ENCODE data around the gene FAM199X.

FAM199X gene

DNA sequence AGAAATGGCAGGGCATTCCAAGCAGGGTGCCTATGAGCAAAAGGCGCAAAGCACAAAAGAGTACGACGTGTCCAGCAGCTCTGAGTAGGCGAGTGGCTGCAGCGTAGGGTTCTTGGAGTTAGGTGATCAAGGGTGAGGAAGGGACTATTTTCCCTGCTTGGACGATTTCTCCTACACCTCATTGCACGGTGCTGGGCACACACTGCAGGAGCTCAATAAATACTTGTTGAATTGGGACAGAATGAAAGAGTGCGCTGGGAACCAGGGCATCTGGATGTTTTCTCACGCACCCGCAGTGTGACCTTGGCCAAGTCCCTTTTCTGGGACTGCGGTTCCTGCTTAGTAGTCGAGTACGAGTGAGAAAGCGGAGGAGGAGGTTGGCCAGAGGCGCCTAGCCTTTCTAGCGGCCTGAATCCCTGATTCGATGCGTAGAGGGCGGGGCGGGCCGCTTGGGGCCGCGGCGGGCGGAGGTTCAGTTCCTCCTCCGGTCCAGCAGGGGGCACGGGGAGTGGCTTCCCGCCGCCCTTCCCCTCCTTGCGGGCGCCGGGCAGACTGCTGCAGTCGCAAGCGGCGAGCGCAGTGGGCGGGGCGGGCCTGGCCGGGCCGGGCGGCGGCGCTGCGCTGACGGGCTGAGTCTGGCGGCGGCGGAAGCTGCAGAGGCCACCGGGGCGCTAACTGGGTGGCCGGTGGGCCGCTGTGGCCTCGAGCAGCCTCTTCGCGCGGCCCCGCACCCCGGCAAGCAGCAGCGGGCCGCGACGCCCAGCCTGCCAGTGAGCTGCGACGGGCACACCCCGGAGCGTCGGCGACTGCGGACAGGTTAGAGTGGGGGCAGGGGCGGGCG lies at the start of gene FAM199X:
FAM199X (plus strand) TSS at position 560 of the 841 bp plus-strand sequence. CDS start 333 bp downstream, outside the sequence.
- peak within 1 kb of the TSS; percentile 62 for H3K9ac ChIP-seq (ENCODE audit: low read length)
- H3K27ac ChIP-seq (ENCODE audit: low read depth, low read length) = peak within 1 kb of the TSS; percentile 68
- H3K27me3 ChIP-seq (ENCODE audit: control insufficient read depth, insufficient read depth, low read length) = no peaks in the 10 kb centered on the region

DNA sequence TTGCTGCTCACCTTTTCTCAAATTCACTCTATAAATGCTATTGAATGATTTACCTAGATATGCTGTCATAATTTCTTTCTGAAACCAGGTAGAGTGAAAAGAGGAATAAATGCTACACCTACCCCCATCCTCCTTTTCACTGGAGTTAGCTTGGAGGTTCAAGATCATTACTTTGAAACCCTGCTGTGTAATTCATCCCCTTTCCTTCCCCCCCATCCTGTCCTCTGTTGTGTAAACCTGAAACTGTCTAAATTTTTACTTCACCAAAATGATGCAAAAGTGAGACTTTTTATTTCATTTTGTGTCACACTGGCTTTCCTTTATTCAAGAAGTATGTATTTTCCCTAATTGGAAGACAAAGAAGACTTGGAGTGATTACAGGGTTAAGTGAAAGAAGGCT lies 48.5 kb upstream of the FAM199X start:
- Histone ChIP-seq H3K4me3 (ENCODE audit: low read length) (no peak overlapping the region), H3K36me3 (ENCODE audit: control insufficient read depth, insufficient read depth, low read length) (no peaks in the 10 kb centered on the region), H3K27me3 (ENCODE audit: control insufficient read depth, insufficient read depth, low read length) (no peaks in the 10 kb centered on the region), H3K9ac (ENCODE audit: low read length) (no peak overlapping the region), H3K27ac (ENCODE audit: low read depth, low read length) (no peak overlapping the region), H3K4me1 (ENCODE audit: control insufficient read depth, insufficient read depth, low read length) (no peaks in the 10 kb centered on the region)

More for the DNA sequence above, at the start of gene FAM199X:
- Histone ChIP-seq H3K36me3 (ENCODE audit: control insufficient read depth, insufficient read depth, low read length) (no peaks in the 10 kb centered on the region), H3K4me1 (ENCODE audit: control insufficient read depth, insufficient read depth, low read length) (no peaks in the 10 kb centered on the region), H3K4me3 (ENCODE audit: low read length) (peak within 1 kb of the TSS; percentile 82)

DNA sequence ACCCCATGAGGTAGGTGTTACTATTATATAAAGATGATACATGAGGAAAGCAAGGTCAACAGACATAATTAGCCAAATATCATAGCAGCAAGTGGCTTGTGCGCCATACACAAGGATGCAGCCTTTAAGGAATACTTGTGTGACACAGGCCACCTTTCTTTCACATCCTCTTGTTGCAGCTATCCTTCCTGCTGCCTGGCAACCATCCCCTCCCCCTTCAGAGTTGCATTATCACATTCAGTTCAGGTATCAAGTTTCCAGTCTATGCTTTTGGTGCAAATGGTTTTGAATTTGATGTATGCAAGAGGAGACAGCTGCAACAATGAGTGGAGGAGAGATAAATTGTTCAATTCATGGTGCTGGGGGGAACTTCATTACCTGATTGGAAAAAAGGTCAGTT lies 47.5 kb upstream of the FAM199X start:
- Histone ChIP-seq H3K4me1 (ENCODE audit: control insufficient read depth, insufficient read depth, low read length) (no peaks in the 10 kb centered on the region), H3K4me3 (ENCODE audit: low read length) (no peak overlapping the region), H3K36me3 (ENCODE audit: control insufficient read depth, insufficient read depth, low read length) (no peaks in the 10 kb centered on the region), H3K27me3 (ENCODE audit: control insufficient read depth, insufficient read depth, low read length) (no peaks in the 10 kb centered on the region), H3K27ac (ENCODE audit: low read depth, low read length) (no peak overlapping the region), H3K9ac (ENCODE audit: low read length) (no peak overlapping the region)

DNA sequence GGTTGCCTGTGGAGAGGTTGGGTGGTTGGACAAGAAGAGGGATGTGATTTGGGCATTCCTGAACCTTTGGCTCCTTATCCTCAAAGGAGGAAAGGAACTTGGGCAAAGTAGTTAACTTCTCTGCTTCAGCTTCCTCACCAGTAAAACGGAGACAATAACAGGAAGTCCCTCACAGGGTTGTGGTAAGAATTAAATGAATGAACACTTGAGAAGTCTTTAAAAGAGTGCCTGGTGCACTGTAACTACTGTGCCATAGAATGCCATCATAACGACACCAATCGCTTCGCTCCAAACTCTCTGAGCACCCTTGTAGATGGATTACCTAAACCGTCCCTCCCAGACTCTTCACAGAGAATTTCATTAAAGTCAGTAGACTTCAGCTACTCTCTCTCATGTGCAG lies 43.4 kb upstream of the FAM199X start:
- no peaks in the 10 kb centered on the region for H3K36me3 ChIP-seq (ENCODE audit: control insufficient read depth, insufficient read depth, low read length)
- H3K4me1 ChIP-seq (ENCODE audit: control insufficient read depth, insufficient read depth, low read length) = no peaks in the 10 kb centered on the region
- H3K27ac ChIP-seq (ENCODE audit: low read depth, low read length) = no peak overlapping the region

DNA sequence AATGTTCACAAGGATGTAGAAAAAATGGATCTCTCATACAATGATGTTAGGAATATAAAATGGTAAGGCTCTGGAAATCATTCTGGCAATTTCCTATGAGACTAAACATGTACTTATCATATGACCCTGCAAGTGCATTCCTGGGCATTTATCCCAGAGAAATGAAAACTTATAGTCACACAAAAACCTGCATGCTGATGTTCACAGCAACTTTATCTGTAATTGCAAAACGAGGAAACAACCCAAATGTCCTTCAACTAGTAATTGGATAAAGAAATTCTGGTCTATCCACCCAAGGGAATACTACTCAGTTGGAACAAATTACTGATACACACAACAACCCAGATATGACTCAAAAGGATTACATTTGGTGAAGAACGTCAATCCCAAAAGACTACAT lies 39.4 kb upstream of the FAM199X start:
- H3K9ac ChIP-seq (ENCODE audit: low read length) = no peak overlapping the region

More for the DNA sequence above, 43.4 kb upstream of the FAM199X start:
- Histone ChIP-seq H3K27me3 (ENCODE audit: control insufficient read depth, insufficient read depth, low read length) (no peaks in the 10 kb centered on the region), H3K9ac (ENCODE audit: low read length) (no peak overlapping the region), H3K4me3 (ENCODE audit: low read length) (no peak overlapping the region)

DNA sequence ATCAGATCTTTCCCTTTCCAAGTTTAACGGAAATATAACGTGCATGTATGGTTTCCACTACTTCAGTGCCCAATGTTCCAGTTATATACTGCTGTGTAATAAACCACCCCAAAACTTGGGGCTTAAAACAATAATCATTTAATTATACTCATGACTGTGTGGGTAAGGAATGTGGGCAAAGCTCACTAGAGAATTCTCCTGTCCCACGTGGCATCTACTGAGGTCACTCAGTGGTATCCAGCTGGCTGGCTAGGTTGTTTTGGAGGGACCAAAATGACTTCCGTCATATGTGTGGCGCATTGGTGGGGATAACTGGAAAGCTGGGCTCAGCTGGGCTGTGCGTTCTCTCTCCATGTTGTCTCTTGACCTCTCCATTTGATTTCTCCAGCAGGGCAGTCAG lies 35.4 kb upstream of the FAM199X start:
- Histone ChIP-seq H3K9ac (ENCODE audit: low read length) (no peak overlapping the region), H3K4me1 (ENCODE audit: control insufficient read depth, insufficient read depth, low read length) (no peaks in the 10 kb centered on the region), H3K27ac (ENCODE audit: low read depth, low read length) (no peak overlapping the region), H3K4me3 (ENCODE audit: low read length) (no peak overlapping the region), H3K36me3 (ENCODE audit: control insufficient read depth, insufficient read depth, low read length) (no peaks in the 10 kb centered on the region), H3K27me3 (ENCODE audit: control insufficient read depth, insufficient read depth, low read length) (no peaks in the 10 kb centered on the region)

More for the DNA sequence above, 39.4 kb upstream of the FAM199X start:
- H3K36me3 ChIP-seq (ENCODE audit: control insufficient read depth, insufficient read depth, low read length) = no peaks in the 10 kb centered on the region
- H3K4me1 ChIP-seq (ENCODE audit: control insufficient read depth, insufficient read depth, low read length) = no peaks in the 10 kb centered on the region
- no peaks in the 10 kb centered on the region for H3K27me3 ChIP-seq (ENCODE audit: control insufficient read depth, insufficient read depth, low read length)
- H3K27ac ChIP-seq (ENCODE audit: low read depth, low read length) = no peak overlapping the region
- H3K4me3 ChIP-seq (ENCODE audit: low read length) = no peak overlapping the region

DNA sequence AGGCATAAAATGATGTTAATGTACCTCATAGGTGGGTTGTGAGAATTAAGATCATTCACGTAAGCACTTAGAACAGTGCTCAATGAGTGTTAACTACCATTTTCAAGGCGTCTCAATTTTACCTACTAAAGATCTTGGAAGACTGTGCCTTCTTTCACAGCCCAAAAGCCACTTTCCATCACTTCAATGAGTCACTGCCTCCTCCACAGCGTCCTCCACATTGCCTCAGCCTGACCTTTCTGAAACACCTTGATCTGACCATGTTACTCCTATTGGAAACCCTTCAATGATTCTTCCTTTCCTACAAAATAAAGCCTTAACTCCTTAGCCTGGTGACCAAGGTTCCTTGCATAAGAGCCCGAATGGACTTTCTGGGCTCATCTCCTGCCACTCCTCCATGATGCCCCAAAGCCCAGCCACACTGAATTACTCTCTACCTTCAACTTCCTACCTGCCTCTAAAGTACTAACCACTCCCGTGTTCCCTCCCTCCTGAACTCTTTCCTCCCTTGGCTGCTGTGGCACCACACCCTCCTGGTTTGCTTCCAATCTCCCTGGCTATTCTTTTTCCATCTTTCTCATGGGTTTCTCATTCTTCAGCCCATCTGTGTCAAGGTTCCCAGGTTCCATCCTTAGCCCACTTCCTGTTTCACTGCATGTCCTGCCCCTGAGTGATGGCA lies 31.5 kb upstream of the FAM199X start:
- no peaks in the 10 kb centered on the region for H3K36me3 ChIP-seq (ENCODE audit: control insufficient read depth, insufficient read depth, low read length)

DNA sequence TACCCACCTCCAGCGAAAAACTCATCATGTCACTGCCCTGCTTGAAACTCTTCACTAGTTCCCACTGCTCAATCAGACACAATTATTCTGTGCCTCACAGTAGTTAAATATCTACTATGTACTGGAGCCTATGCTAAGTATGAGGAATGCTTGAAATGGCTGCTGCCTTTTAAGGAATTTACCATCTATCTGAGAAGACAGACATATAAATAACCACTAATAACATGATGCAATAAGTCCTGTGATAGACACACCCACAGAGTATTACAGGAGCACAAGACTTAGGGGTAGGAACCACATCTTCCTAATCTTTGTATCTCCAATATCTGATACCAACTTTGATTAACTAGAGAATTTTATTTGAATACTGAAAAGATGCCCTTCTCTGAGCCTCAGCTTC lies 30.6 kb upstream of the FAM199X start:
- Histone ChIP-seq H3K9ac (ENCODE audit: low read length) (no peak overlapping the region), H3K27ac (ENCODE audit: low read depth, low read length) (no peak overlapping the region), H3K36me3 (ENCODE audit: control insufficient read depth, insufficient read depth, low read length) (no peaks in the 10 kb centered on the region), H3K4me3 (ENCODE audit: low read length) (no peak overlapping the region), H3K4me1 (ENCODE audit: control insufficient read depth, insufficient read depth, low read length) (no peaks in the 10 kb centered on the region), H3K27me3 (ENCODE audit: control insufficient read depth, insufficient read depth, low read length) (no peaks in the 10 kb centered on the region)

More for the DNA sequence above, 31.5 kb upstream of the FAM199X start:
- no peaks in the 10 kb centered on the region for H3K4me1 ChIP-seq (ENCODE audit: control insufficient read depth, insufficient read depth, low read length)
- H3K4me3 ChIP-seq (ENCODE audit: low read length) = no peak overlapping the region
- no peaks in the 10 kb centered on the region for H3K27me3 ChIP-seq (ENCODE audit: control insufficient read depth, insufficient read depth, low read length)
- H3K9ac ChIP-seq (ENCODE audit: low read length) = no peak overlapping the region
- H3K27ac ChIP-seq (ENCODE audit: low read depth, low read length) = no peak overlapping the region

DNA sequence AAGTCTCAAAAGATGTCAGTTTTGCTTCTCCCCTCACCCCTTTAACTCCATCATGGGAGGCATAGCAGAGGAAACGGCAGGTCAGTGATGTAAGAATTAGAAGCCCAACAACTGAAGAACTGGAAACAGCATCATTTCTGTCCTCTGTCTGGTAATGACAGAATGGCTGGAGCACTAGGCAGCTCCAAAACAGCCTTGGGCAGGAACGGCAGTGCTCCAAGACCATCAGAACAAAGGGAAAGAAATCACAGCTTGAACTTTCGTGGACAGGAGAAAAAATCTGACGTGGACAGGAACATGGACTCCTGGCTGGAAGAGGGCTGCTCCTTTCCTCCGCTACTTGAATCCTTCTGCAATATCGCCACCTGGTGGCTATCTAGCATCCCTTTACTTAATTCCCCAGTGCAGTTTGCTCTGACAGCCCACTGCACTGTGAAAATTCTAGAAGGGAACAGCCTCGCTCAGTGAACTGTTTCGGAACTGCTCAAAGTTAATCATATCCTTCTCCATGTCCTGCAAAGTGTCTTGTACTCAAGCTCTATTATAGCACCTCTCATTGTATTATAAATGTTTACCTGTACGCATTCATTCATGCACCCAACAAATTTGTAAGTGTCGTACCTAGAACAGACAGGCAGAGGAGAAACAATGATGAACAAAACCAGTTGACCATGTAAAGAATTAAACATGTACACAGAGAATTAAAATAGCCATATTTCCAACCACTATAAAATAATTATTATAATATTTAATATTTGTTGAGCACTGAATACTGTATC lies 29.8 kb upstream of the FAM199X start:
- Histone ChIP-seq H3K4me3 (ENCODE audit: low read length) (peak overlapping the region; percentile 34), H3K27ac (ENCODE audit: low read depth, low read length) (peak overlapping the region; percentile 45)

DNA sequence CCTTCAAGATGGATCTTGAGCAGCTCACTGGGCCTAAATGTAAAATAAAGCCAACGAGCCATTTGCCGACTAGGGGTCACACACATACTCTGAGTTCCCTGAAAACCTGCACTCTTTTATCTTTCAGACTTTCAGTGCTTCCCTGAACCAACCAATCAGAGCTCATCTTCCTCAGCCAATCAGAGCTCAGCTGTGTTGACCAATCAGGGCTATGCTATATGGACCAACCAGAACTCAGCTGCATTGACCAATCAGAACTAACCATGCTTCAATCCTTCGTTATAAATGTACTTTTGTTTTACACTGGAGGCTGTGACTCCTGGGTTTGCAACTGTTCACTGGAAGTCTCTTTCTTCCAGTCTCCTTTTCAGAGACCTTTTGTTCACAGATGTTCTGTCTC lies 28.8 kb upstream of the FAM199X start:
- no peak overlapping the region for H3K27ac ChIP-seq (ENCODE audit: low read depth, low read length)
- H3K9ac ChIP-seq (ENCODE audit: low read length) = no peak overlapping the region
- H3K36me3 ChIP-seq (ENCODE audit: control insufficient read depth, insufficient read depth, low read length) = no peaks in the 10 kb centered on the region
- no peaks in the 10 kb centered on the region for H3K4me1 ChIP-seq (ENCODE audit: control insufficient read depth, insufficient read depth, low read length)
- H3K27me3 ChIP-seq (ENCODE audit: control insufficient read depth, insufficient read depth, low read length) = no peaks in the 10 kb centered on the region
- H3K4me3 ChIP-seq (ENCODE audit: low read length) = no peak overlapping the region

More for the DNA sequence above, 29.8 kb upstream of the FAM199X start:
- H3K36me3 ChIP-seq (ENCODE audit: control insufficient read depth, insufficient read depth, low read length) = no peaks in the 10 kb centered on the region
- H3K27me3 ChIP-seq (ENCODE audit: control insufficient read depth, insufficient read depth, low read length) = no peaks in the 10 kb centered on the region
- H3K9ac ChIP-seq (ENCODE audit: low read length) = no peak overlapping the region
- no peaks in the 10 kb centered on the region for H3K4me1 ChIP-seq (ENCODE audit: control insufficient read depth, insufficient read depth, low read length)

DNA sequence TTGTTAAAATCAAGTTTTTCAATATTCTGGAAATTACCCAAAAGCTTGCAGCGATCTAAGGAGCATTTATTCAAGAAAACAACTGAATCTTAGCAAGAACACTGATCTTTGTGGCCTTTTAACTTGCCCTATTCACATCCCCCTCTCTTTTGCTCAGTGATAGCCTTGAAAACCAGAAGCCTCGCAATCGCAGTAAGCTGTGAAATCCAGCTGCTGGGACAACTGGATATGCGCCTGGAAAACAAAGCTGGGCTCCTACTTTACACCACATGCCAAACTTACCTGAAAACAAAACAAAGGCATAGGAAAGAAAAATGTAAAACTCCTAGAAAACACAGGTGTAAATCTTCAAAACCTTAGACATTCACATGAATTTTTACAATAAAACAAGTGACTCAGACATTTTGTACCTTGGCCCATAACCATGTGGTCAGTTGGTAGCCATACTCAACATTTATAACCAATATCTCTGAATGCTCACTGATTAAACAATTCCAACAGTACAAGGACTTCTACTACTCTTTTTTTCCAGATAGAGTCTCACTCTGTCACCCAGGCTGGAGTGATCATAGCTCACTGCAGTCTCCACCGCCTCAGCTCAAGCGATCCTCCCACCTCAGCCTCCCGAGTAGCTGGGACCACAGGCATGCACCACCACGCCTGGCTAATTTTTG lies 25.0 kb upstream of the FAM199X start:
- Histone ChIP-seq H3K27me3 (ENCODE audit: control insufficient read depth, insufficient read depth, low read length) (no peaks in the 10 kb centered on the region), H3K4me3 (ENCODE audit: low read length) (no peak overlapping the region), H3K4me1 (ENCODE audit: control insufficient read depth, insufficient read depth, low read length) (no peaks in the 10 kb centered on the region), H3K9ac (ENCODE audit: low read length) (no peak overlapping the region), H3K36me3 (ENCODE audit: control insufficient read depth, insufficient read depth, low read length) (no peaks in the 10 kb centered on the region), H3K27ac (ENCODE audit: low read depth, low read length) (no peak overlapping the region)

DNA sequence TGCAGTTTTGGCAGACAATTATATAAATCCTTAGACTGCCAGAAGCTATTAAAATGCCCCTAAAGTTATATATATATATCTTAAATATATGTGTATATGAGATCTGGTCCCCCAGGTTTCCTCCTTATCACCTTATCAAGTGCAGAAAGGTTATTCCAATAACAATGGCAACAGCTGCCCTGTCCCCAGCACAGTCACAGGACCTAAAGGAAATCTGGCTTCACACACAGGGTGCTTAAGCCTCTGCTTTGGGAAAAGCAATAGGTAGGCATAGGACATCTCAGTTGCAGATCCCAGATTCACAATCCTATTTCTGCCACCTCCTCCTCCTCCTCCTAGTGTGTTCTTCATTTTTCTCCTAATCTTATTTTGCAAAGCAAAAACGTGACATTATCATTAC lies 15.2 kb upstream of the FAM199X start:
- Histone ChIP-seq H3K27ac (ENCODE audit: low read depth, low read length) (no peak overlapping the region), H3K27me3 (ENCODE audit: control insufficient read depth, insufficient read depth, low read length) (no peaks in the 10 kb centered on the region), H3K4me3 (ENCODE audit: low read length) (no peak overlapping the region), H3K9ac (ENCODE audit: low read length) (no peak overlapping the region), H3K4me1 (ENCODE audit: control insufficient read depth, insufficient read depth, low read length) (no peaks in the 10 kb centered on the region), H3K36me3 (ENCODE audit: control insufficient read depth, insufficient read depth, low read length) (no peaks in the 10 kb centered on the region)
